Lung (tissue), 12 donors: Measurements from ENCODE around the gene ELAC1. TPM values are rescaled to one million over a fixed set of nuclear protein-coding genes. Genes with fewer than 3 reads are reported as not detected.

Experiments used
- ATAC-seq: fragments of 200-7000 bp; cut with Tn5 transposase; one replicate; pipeline ENCODE4 v1.9.1; 2020; ENCODE audit warnings: moderate number of reproducible peaks; ENCODE audit not compliant: insufficient read depth, low FRiP score
- DNase-seq, 3 donors: peaks; one replicate each; pipeline ENCODE4 v3.0.0-alpha.2; 2013 to 2017
- H3K27ac ChIP-seq, 2 donors: one replicate each; pipeline ENCODE4 v1.5.1; 2013; ENCODE audit warnings: mild to moderate bottlenecking in 2 of 2, moderate library complexity in 2 of 2, control low read depth in 1 of 2, inconsistent platforms in 1 of 2, low read depth in 1 of 2, low read length in 1 of 2
- H3K27me3 ChIP-seq, 3 donors: one replicate each; pipeline ENCODE4 v1.5.1; 2013; ENCODE audit warnings: low read length in 2 of 3; ENCODE audit not compliant: control insufficient read depth in 3 of 3, insufficient read depth in 3 of 3
- H3K36me3 ChIP-seq, 4 donors: one replicate each; pipeline ENCODE4 v1.5.1; 2013; ENCODE audit warnings: low read length in 4 of 4, mild to moderate bottlenecking in 1 of 4, moderate library complexity in 1 of 4; ENCODE audit not compliant: control insufficient read depth in 4 of 4, insufficient read depth in 4 of 4
- H3K4me1 ChIP-seq, 5 donors: one replicate each; pipeline ENCODE4 v1.5.1; 2013; ENCODE audit warnings: low read length in 5 of 5, mild to moderate bottlenecking in 2 of 5, moderate library complexity in 1 of 5; ENCODE audit not compliant: control insufficient read depth in 5 of 5, insufficient read depth in 5 of 5
- H3K4me3 ChIP-seq: one replicate; pipeline ENCODE4 v1.5.1; 2013; ENCODE audit warnings: mild to moderate bottlenecking, control low read depth, moderate library complexity
- H3K9ac ChIP-seq, 2 donors: one replicate each; pipeline ENCODE4 v1.5.1; 2013; ENCODE audit warnings: low read length in 2 of 2, control low read depth in 1 of 2; ENCODE audit not compliant: insufficient read depth in 1 of 2
- H3K9me3 ChIP-seq, 4 donors: one replicate each; pipeline ENCODE4 v1.5.1; 2013; ENCODE audit warnings: low read length in 3 of 4, mild to moderate bottlenecking in 1 of 4, moderate library complexity in 1 of 4; ENCODE audit not compliant: control insufficient read depth in 4 of 4, insufficient read depth in 3 of 4
- WGBS, 2 donors: extraction: QIAGEN DNeasy Blood & Tissue Kit; methylation state at CpG; one replicate each; pipeline ENCODE4 v1.1.7; 2013; 5-methylcytosine and 5-hydroxymethylcytosine counted together
- polyA plus RNA-seq, 2 donors: library from polyadenylated mRNA; stranded (reverse); fragments of 200-250 nt; gene quantifications; one replicate each; pipeline ENCODE4 v1.2.1, GENCODE V29; 2013
- total RNA-seq, 2 donors: library from RNA; depleted of rRNA in 1 of 2; stranded (reverse); fragments of >200 nt in 1 of 2; gene quantifications; one replicate each; pipeline ENCODE4 v1.2.1, GENCODE V29; 2014 to 2021
- TF ChIP-seq, protein P1 (sequence below): IDR thresholded peaks from 2 replicates; pipeline ENCODE4 v1.5.1; 2012; ENCODE audit warnings: mild to moderate bottlenecking; ENCODE audit errors: control extremely low read depth, extremely low read depth
- donor health status: control.
- donor health status: control.
- donor health status: Bipolar disorder and iron deficiency.
- donor health status: healthy.
- donor health status: DM: yes; HTN: yes; CAD: no.

The ELAC1 gene
- total and polyA plus RNA-seq, 4 donors: 5.0 to 10.2 (median 5.6) TPM

GRCh38 chr18:50926521-50926920 lies 41.3 kb upstream of the ELAC1 start:
- no peak overlapping the region for H3K4me3 ChIP-seq
- peaks cover 3 to 21% (median 18%) of the 10 kb centered on the region in 4 donors for H3K36me3 ChIP-seq
- H3K9me3 ChIP-seq: no peaks in the 10 kb centered on the region
- TF ChIP-seq, protein P1, sequence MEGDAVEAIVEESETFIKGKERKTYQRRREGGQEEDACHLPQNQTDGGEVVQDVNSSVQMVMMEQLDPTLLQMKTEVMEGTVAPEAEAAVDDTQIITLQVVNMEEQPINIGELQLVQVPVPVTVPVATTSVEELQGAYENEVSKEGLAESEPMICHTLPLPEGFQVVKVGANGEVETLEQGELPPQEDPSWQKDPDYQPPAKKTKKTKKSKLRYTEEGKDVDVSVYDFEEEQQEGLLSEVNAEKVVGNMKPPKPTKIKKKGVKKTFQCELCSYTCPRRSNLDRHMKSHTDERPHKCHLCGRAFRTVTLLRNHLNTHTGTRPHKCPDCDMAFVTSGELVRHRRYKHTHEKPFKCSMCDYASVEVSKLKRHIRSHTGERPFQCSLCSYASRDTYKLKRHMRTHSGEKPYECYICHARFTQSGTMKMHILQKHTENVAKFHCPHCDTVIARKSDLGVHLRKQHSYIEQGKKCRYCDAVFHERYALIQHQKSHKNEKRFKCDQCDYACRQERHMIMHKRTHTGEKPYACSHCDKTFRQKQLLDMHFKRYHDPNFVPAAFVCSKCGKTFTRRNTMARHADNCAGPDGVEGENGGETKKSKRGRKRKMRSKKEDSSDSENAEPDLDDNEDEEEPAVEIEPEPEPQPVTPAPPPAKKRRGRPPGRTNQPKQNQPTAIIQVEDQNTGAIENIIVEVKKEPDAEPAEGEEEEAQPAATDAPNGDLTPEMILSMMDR: no peak
- no peaks in the 10 kb centered on the region for H3K27me3 ChIP-seq
- no peak for ATAC-seq
- H3K27ac ChIP-seq: no peak overlapping the region
- H3K4me1 ChIP-seq: no peaks in the 10 kb centered on the region
- no peak overlapping the region for H3K9ac ChIP-seq
- no peak for DNase-seq

- peaks cover 4 to 23% (median 12%) of the 10 kb centered on the region in 4 donors for H3K36me3 ChIP-seq
- TF ChIP-seq, protein P1: no peak
Measured at GRCh38 chr18:50928551-50928950, 39.3 kb upstream of the ELAC1 start.

DNA sequence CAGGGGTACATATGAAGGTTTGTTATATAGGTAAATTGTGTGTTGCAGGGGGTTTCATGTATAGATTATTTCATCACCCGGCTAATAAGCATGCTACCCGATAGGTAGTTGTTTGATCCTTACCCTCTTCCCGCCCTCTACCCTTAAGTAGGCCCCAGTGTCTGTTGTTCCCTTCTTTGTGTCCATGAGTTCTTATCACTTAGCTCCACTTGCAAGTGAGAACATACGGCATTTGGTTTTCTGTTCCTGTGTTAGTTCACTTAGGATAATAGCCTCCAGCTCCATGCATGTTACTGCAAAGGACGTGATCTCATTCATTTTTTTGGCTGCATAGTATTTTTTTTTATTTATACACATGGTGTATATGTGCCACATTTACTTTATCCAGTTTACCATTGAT lies 34.2 kb upstream of the ELAC1 start:
- no peak overlapping the region for H3K27ac ChIP-seq
- no peaks in the 10 kb centered on the region for H3K27me3 ChIP-seq
- no peaks in the 10 kb centered on the region for H3K9me3 ChIP-seq
- ATAC-seq (no peak), DNase-seq (no peak)
- H3K9ac ChIP-seq: no peak overlapping the region
- H3K36me3 ChIP-seq: peaks cover 2 to 5% (median 4%) of the 10 kb centered on the region in 4 donors
- H3K4me1 ChIP-seq: peaks cover 0 to 2% (median 0%) of the 10 kb centered on the region in 5 donors
- TF ChIP-seq, protein P1: no peak
- H3K4me3 ChIP-seq: no peak overlapping the region
- WGBS, 2 donors: 94 to 96% methylated on average over 5 of the region's 5 CpGs

More at GRCh38 chr18:50928551-50928950, 39.3 kb upstream of the ELAC1 start:
- Histone ChIP-seq H3K4me3 (no peak overlapping the region), H3K9me3 (no peaks in the 10 kb centered on the region), H3K27me3 (no peaks in the 10 kb centered on the region), H3K27ac (no peak overlapping the region), H3K9ac (no peak overlapping the region), H3K4me1 (peaks cover 0 to under 1% (median 0%) of the 10 kb centered on the region in 5 donors)
- DNase-seq (no peak), ATAC-seq (no peak)
- 87 to 96% methylated on average over 2 of the region's 2 CpGs for WGBS, 2 donors

- TF ChIP-seq, protein P1: no peak
- H3K27ac ChIP-seq: no peak overlapping the region
- H3K9ac ChIP-seq: no peak overlapping the region
- DNase-seq (no peak), ATAC-seq (no peak)
- whole genome bisulfite sequencing, 2 donors: 96 to 98% methylated on average over 6 of the region's 6 CpGs
- H3K27me3 ChIP-seq: no peaks in the 10 kb centered on the region
- H3K4me1 ChIP-seq: peaks cover 0 to 2% (median 0%) of the 10 kb centered on the region in 5 donors
- H3K36me3 ChIP-seq: peaks cover 2 to 5% (median 3%) of the 10 kb centered on the region in 4 donors
- no peaks in the 10 kb centered on the region for H3K9me3 ChIP-seq
- no peak overlapping the region for H3K4me3 ChIP-seq
Measured at GRCh38 chr18:50934545-50935211, 33.2 kb upstream of the ELAC1 start.
